HG02870 (cell line): ENCODE results near the gene TTC39C.

Experiments used
- ATAC-seq: cut with Tn5 transposase; IDR thresholded peaks from one replicate; pipeline ENCODE4 v1.9.1; 2021; ENCODE audit warnings: mild to moderate bottlenecking, moderate library complexity; ENCODE audit not compliant: unreplicated experiment

TTC39C gene

DNA sequence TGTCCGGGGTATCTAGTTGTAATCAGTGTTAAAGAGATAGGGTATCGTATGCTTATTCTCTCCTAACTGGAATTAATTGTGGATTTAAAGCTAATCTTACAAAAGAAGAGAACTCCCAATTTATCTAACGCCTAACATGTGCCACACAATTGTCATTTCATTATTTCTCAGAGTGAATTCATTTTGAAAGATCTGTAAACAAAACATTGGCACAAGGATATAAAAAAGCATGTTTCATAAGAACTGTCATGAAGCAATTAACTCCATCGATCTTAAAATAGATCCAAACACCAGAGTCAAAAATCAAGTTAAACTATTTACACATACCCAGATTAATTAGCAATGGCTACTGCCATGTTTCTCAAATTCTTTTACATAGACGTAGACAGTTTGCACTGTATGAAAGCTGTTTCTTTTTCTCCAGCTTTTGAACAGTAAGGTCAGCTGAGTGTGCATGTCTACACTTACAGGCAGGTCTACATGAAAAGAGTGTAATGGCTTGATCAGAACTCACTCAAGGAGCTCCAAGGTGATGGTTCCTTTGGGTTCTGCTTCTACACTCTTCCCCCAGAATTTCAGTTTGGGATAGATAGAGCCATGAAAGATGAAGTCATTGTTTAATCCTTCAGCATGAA is 163.1 kb downstream of the TTC39C start:
- no peak for ATAC-seq

DNA sequence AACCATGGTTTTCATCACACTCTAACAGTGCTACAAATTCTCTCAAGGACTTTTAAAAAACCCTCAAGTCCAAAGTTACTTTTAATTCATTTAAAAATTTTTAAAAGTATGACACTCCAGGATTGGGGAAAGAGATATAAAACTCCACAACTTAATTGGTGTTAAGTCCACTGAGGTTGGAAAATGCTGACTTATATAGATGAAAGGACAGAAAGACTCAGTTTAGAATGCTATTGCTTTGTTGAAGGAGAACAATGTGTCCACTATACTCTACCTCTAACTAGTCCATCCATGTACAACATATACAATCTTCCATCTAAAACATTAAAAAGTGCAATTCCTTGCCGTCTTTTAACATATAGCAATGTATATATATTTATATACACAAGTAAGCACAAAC is 165.5 kb downstream of the TTC39C start:
- no peak for ATAC-seq

GRCh38 chr18:24181806-24182205 is 167.3 kb downstream of the TTC39C start:
- ATAC-seq, result no peak
